Liver (tissue), 9 donors: ENCODE measurements around the gene TEAD2. TPM values are rescaled to one million over a fixed set of nuclear protein-coding genes. Genes with fewer than 3 reads are reported as not detected.
"Not testable (repeated sequence)": the region's sequence is repeated elsewhere in the genome, so short reads cannot be mapped to it uniquely, and the experiment has no call there.

Experiments
- DNase-seq: peaks from one replicate; pipeline ENCODE4 v3.0.0-alpha.2; 2017; ENCODE audit warnings: low spot score
- H3K27ac ChIP-seq, 2 donors: one replicate each; pipeline ENCODE4 v1.7.0; 2013; ENCODE audit warnings: inconsistent platforms in 2 of 2, low read length in 2 of 2, control low read depth in 1 of 2, low read depth in 1 of 2, mild to moderate bottlenecking in 1 of 2
- H3K27me3 ChIP-seq, 4 donors: one replicate each; pipeline versions ENCODE4 v1.6.1 to v1.7.0; 2013; ENCODE audit warnings: low read length in 3 of 4, inconsistent platforms in 1 of 4, mild to moderate bottlenecking in 1 of 4, moderate library complexity in 1 of 4; ENCODE audit not compliant: control insufficient read depth in 4 of 4, insufficient read depth in 4 of 4
- H3K36me3 ChIP-seq, 4 donors: one replicate each; pipeline versions ENCODE4 v1.6.1 to v1.7.0; 2013; ENCODE audit warnings: low read length in 3 of 4, mild to moderate bottlenecking in 3 of 4, low read depth in 1 of 4, moderate library complexity in 1 of 4; ENCODE audit not compliant: control insufficient read depth in 4 of 4, insufficient read depth in 3 of 4
- H3K4me1 ChIP-seq, 4 donors: one replicate each; pipeline versions ENCODE4 v1.6.1 to v1.7.0; 2013; ENCODE audit warnings: low read length in 3 of 4, mild to moderate bottlenecking in 3 of 4, moderate library complexity in 1 of 4; ENCODE audit not compliant: control insufficient read depth in 4 of 4, insufficient read depth in 4 of 4
- H3K4me3 ChIP-seq, 3 donors: one replicate each; pipeline versions ENCODE4 v1.6.1 to v1.7.0; 2013; ENCODE audit warnings: low read length in 3 of 3, control low read depth in 1 of 3, low read depth in 1 of 3, mild to moderate bottlenecking in 1 of 3
- H3K9ac ChIP-seq, 2 donors: one replicate each; pipeline ENCODE4 v1.7.0; 2013; ENCODE audit warnings: low read length in 2 of 2, mild to moderate bottlenecking in 2 of 2, moderate library complexity in 2 of 2, control low read depth in 1 of 2, low read depth in 1 of 2
- H3K9me3 ChIP-seq, 4 donors: one replicate each; pipeline versions ENCODE4 v1.6.1 to v1.7.0; 2013; ENCODE audit warnings: low read length in 3 of 4; ENCODE audit not compliant: control insufficient read depth in 4 of 4
- EGR1 ChIP-seq, 2 donors: IDR thresholded peaks; 2 replicates each; pipeline ENCODE4 v1.6.1; 2016 to 2018; ENCODE audit warnings: antibody characterized with exemption in 2 of 2, low read depth in 2 of 2
- FOXA1 ChIP-seq: IDR thresholded peaks from 2 replicates; pipeline ENCODE4 v1.6.1; 2016; ENCODE audit warnings: antibody characterized with exemption
- GABPA ChIP-seq, 2 donors: IDR thresholded peaks in 1 of 2; conservative IDR thresholded peaks in 1 of 2; 2 replicates each; pipeline ENCODE4 v1.6.1; 2016; ENCODE audit warnings: antibody characterized with exemption in 2 of 2, mild to moderate bottlenecking in 1 of 2, moderate library complexity in 1 of 2
- HNF4A ChIP-seq, 2 donors: conservative IDR thresholded peaks; 2 replicates each; pipeline ENCODE4 v1.6.1; 2016; ENCODE audit warnings: antibody characterized with exemption in 2 of 2, mild to moderate bottlenecking in 2 of 2
- MAX ChIP-seq: IDR thresholded peaks from 2 replicates; pipeline ENCODE4 v1.6.1; 2016; ENCODE audit warnings: antibody characterized with exemption
- NR2F2 ChIP-seq: IDR thresholded peaks from 2 replicates; pipeline ENCODE4 v1.6.1; 2016; ENCODE audit warnings: antibody characterized with exemption
- RAD21 ChIP-seq, 2 donors: IDR thresholded peaks; 2 replicates each; pipeline ENCODE4 v1.6.1; 2016; ENCODE audit warnings: antibody characterized with exemption in 2 of 2, mild to moderate bottlenecking in 2 of 2
- REST ChIP-seq: IDR thresholded peaks from 2 replicates; pipeline ENCODE4 v1.6.1; 2016; ENCODE audit warnings: antibody characterized with exemption, mild to moderate bottlenecking
- RXRA ChIP-seq, 2 donors: IDR thresholded peaks; 2 replicates each; pipeline ENCODE4 v1.6.1; 2017 to 2018; ENCODE audit warnings: antibody characterized with exemption in 2 of 2, mild to moderate bottlenecking in 1 of 2
- SP1 ChIP-seq: IDR thresholded peaks from 2 replicates; pipeline ENCODE4 v1.6.1; 2018; ENCODE audit warnings: antibody characterized with exemption, mild to moderate bottlenecking
- TAF1 ChIP-seq: conservative IDR thresholded peaks from 2 replicates; pipeline ENCODE4 v1.6.1; 2016; ENCODE audit warnings: antibody characterized with exemption, mild to moderate bottlenecking
- ZBTB33 ChIP-seq: IDR thresholded peaks from 2 replicates; pipeline ENCODE4 v1.6.1; 2016; ENCODE audit warnings: antibody characterized with exemption
- WGBS: extraction: QIAGEN DNeasy Blood & Tissue Kit; methylation state at CpG from one replicate; pipeline ENCODE4 v1.1.7; 2013; 5-methylcytosine and 5-hydroxymethylcytosine counted together
- polyA plus RNA-seq, 2 donors: library from polyadenylated mRNA; stranded (reverse) in 1 of 2; unstranded in 1 of 2; fragments of 200-250 nt in 1 of 2; fragments of >200 nt in 1 of 2; fragmentation: Nextera tagmentation in 1 of 2; extraction: Ambion mirVana in 1 of 2; gene quantifications; one replicate each; pipeline versions ENCODE4 v1.2.1 to v1.2.3, GENCODE V29; 2013 to 2015
- total RNA-seq, 2 donors: library from RNA; depleted of rRNA; stranded (reverse); fragments of >200 nt; gene quantifications; one replicate each; pipeline ENCODE4 v1.2.3, GENCODE V29; 2014
- TF ChIP-seq, protein P1 (sequence below): fragments of 150-350 bp; IDR thresholded peaks from 2 replicates; pipeline ENCODE4 v1.5.1; 2017; ENCODE audit warnings: improper control_type of control experiment, low read depth, low read length; ENCODE audit not compliant: missing input control
- donor health status: healthy.
- donor health status: healthy.
- donor health status: healthy.
- donor health status: healthy.
- donor health status: healthy.

The TEAD2 gene
- total and polyA plus RNA-seq, 4 donors, result 3.3 to 8.1 (median 4.4) TPM

- H3K36me3 ChIP-seq, H3K27ac ChIP-seq, H3K4me1 ChIP-seq, H3K4me3 ChIP-seq, DNase-seq, H3K27me3 ChIP-seq, H3K9ac ChIP-seq, H3K9me3 ChIP-seq: not testable (repeated sequence)
- WGBS, result 95% methylated on average over 4 of the region's 4 CpGs
Observed at GRCh38 chr19:49331187-49331586, 31.0 kb downstream of the TEAD2 start.

DNA sequence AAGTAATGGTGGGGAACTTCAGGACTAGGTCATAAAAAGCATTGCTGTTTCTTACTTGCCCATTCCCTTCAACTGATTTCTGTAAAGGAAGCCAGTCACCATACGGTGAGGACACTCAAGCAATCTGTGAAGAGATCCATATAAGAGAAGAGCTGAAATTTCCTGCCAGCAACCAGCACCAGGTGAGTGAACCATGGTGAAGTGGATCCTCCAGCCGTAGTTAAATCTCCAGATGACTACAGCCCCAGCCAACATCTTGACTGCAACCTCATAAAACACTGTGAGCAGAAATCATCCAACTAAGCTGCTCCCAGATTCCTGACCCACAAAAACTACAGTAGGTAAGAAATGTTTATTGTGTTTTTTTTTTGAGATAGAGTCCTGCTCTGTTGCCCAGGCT is 33.5 kb downstream of the TEAD2 start:
- no peaks in the 10 kb centered on the region for H3K36me3 ChIP-seq
- H3K9ac ChIP-seq, result no peak overlapping the region
- WGBS, result 97% methylated on average over 2 of the region's 2 CpGs
- H3K27me3 ChIP-seq, result no peaks in the 10 kb centered on the region
- TF ChIP-seq, protein P1, sequence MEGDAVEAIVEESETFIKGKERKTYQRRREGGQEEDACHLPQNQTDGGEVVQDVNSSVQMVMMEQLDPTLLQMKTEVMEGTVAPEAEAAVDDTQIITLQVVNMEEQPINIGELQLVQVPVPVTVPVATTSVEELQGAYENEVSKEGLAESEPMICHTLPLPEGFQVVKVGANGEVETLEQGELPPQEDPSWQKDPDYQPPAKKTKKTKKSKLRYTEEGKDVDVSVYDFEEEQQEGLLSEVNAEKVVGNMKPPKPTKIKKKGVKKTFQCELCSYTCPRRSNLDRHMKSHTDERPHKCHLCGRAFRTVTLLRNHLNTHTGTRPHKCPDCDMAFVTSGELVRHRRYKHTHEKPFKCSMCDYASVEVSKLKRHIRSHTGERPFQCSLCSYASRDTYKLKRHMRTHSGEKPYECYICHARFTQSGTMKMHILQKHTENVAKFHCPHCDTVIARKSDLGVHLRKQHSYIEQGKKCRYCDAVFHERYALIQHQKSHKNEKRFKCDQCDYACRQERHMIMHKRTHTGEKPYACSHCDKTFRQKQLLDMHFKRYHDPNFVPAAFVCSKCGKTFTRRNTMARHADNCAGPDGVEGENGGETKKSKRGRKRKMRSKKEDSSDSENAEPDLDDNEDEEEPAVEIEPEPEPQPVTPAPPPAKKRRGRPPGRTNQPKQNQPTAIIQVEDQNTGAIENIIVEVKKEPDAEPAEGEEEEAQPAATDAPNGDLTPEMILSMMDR, result no peak
- no peak for TF ChIP-seq SP1
- no peak for TF ChIP-seq TAF1
- TF ChIP-seq RXRA (IDR thresholded peaks at IDR 0.05), result no peak
- no peak for TF ChIP-seq ZBTB33
- TF ChIP-seq RAD21 (IDR thresholded peaks at IDR 0.05), result no peak
- no peak for TF ChIP-seq HNF4A (conservative IDR thresholded peaks at IDR 0.05)
- TF ChIP-seq GABPA (IDR thresholded peaks at IDR 0.05 in 1 of 2, conservative IDR thresholded peaks at IDR 0.05 in 1 of 2), result no peak
- no peak for TF ChIP-seq REST
- no peak for TF ChIP-seq NR2F2
- TF ChIP-seq MAX, result no peak
- no peak for TF ChIP-seq FOXA1
- no peak for TF ChIP-seq EGR1 (IDR thresholded peaks at IDR 0.05; ENCODE audit: low read depth in 2 of 2)
- H3K4me3 ChIP-seq, result no peak overlapping the region
- DNase-seq, result no peak
- H3K4me1 ChIP-seq, result peaks cover 0 to 7% (median 2%) of the 10 kb centered on the region in 4 donors
- H3K27ac ChIP-seq, result no peak overlapping the region
- H3K9me3 ChIP-seq, result no peaks in the 10 kb centered on the region
